Measurements from ENCODE around the gene LRRC8E.

The LRRC8E gene

GRCh38 chr19:7844405-7844804 lies 43.9 kb upstream of the LRRC8E start:
- no peak for TF ChIP-seq CTCF (conservative IDR thresholded peaks at IDR 0.05; ENCODE audit: low read length)
- DNase-seq (ENCODE audit: low read depth), result no peak
- no peak overlapping the region for H3K4me3 ChIP-seq (ENCODE audit: low read length)

- TF ChIP-seq CTCF (conservative IDR thresholded peaks at IDR 0.05; ENCODE audit: low read length), result no peak
- H3K4me3 ChIP-seq (ENCODE audit: low read length), result no peak overlapping the region
- DNase-seq (ENCODE audit: low read depth), result no peak
These were observed 43.4 kb upstream of the LRRC8E start for GRCh38 chr19:7844951-7845350.

GRCh38 chr19:7845390-7846154 lies 42.7 kb upstream of the LRRC8E start:
- TF ChIP-seq CTCF (conservative IDR thresholded peaks at IDR 0.05; ENCODE audit: low read length), result no peak
- no peak for DNase-seq (ENCODE audit: low read depth)
- no peak overlapping the region for H3K4me3 ChIP-seq (ENCODE audit: low read length)

GRCh38 chr19:7846155-7846646 lies 42.1 kb upstream of the LRRC8E start:
- no peak for TF ChIP-seq CTCF (conservative IDR thresholded peaks at IDR 0.05; ENCODE audit: low read length)
- no peak for DNase-seq (ENCODE audit: low read depth)
- no peak overlapping the region for H3K4me3 ChIP-seq (ENCODE audit: low read length)

GRCh38 chr19:7847664-7848063 lies 40.6 kb upstream of the LRRC8E start:
- no peak for TF ChIP-seq CTCF (conservative IDR thresholded peaks at IDR 0.05; ENCODE audit: low read length)
- H3K4me3 ChIP-seq (ENCODE audit: low read length), result no peak overlapping the region
- DNase-seq (ENCODE audit: low read depth), result no peak

- DNase-seq (ENCODE audit: low read depth), result no peak
- no peak overlapping the region for H3K4me3 ChIP-seq (ENCODE audit: low read length)
- TF ChIP-seq CTCF (conservative IDR thresholded peaks at IDR 0.05; ENCODE audit: low read length), result no peak
These were observed 39.4 kb upstream of the LRRC8E start for GRCh38 chr19:7848779-7849457.

GRCh38 chr19:7849631-7849999 lies 38.7 kb upstream of the LRRC8E start:
- DNase-seq (ENCODE audit: low read depth), result no peak
- H3K4me3 ChIP-seq (ENCODE audit: low read length), result no peak overlapping the region
- no peak for TF ChIP-seq CTCF (conservative IDR thresholded peaks at IDR 0.05; ENCODE audit: low read length)
